Measurements from ENCODE around the gene FALEC.
"Not testable (repeated sequence)": the region's sequence is repeated elsewhere in the genome, so short reads cannot be mapped to it uniquely, and the experiment has no call there.

FALEC gene

DNA sequence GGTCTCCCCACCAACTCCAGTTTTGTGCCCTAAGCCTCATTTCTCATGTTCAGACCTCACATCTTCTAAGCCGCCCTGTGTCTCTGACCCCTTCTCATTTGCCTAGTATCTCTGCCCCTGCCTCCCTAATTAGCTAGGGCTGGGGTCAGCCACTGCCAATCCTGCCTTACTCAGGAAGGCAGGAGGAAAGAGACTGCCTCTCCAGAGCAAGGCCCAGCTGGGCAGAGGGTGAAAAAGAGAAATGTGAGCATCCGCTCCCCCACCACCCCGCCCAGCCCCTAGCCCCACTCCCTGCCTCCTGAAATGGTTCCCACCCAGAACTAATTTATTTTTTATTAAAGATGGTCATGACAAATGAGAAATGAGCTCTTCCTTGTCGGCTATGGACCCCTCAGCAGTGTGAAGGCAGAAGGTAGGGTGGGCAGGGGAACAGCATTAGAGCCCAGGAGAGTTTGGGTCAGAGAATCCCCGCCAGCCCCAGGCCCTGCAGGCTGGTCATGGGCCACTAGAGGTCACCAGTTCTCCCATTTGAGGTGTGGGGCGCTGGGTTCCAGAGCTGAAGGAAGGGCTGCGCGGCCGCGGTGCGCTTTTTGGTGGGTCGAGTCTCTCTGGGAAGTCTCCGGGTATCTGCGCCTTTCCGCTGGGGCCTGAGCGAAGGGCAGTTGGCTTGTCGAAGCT is 45.2 kb downstream of the FALEC start:
- peak; percentile 84 for DNase-seq

DNA sequence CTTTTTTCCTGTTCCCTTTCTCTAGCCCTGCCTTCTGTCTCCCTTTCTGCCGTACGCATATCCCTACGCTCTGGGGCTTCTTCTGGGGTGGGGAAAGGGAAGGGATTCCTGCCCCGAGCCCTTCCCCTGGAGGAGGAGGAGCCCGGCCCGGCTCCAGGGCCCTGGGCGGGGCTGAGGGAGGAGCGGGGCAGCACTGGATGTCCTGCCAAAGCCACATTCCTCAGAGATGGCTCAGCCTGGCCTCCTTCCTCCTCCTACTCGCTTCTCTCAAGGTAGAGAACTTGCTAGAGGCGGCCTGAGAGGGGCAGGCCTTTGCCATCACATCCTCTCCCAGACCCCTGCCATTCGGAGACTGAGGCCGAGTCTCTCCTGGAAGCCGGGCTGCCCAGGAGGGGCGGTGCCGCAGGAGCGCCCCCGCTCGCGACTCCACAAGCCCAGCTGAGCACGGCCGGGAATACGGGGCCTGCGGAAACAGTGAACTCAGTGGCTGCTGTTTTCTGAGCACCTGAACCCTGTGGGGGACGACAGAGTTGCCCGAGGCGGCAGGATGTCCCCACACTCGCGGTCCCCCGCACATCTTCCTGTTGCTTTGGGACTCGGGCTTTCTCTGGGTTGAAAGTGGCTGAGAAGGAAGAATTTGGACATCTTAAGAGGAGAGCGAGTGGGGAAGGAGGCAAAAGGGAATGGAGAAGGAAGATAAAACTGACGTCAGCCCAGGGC is 45.9 kb downstream of the FALEC start:
- peak; percentile 84 for DNase-seq

GRCh38 chr1:150561974-150562445 is 46.5 kb downstream of the FALEC start:
- DNase-seq: peak; percentile 70

DNA sequence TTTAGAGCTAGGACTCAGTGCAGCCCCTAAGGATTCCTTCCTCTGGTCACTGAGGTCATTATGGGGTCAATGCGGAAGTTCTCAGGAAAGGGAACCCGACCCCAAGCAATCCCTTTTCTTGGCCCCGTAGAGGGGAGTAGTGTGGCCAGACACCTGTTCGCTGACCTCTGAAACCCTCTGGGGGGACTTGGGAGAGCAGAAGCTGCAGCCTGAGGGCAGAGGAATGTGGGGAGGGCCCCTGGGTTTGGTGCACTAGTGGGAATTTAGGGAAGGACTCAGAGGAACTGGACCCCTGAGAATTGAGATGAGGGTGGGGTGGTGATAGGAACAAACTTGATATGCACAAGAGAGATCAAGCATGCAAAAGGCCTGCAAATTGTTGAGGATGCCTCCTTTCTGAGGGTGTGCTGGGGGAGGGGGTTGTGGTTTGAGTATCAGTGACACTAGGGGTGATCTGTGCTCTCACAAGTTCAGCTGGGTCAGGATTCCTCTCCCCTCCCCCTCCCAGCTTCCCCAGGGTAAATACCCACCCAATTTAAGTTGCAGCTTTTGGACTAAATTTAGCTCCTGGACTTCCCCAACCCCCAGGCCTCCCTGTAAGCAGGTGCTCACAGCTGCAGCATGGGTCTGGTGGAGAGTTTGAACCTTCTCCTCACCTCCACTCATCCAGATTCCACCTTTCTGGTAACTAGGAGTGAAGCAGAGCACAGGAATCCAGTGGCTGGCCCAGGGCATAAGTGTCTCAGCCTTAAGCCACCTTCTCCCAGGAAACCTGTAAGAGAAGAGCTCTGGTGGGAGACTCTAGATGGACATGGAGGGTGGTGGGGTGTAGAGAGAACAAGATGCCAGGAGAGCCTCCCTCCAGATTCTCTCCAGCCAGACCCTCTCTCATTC is 47.1 kb downstream of the FALEC start:
- DNase-seq: no peak

DNA sequence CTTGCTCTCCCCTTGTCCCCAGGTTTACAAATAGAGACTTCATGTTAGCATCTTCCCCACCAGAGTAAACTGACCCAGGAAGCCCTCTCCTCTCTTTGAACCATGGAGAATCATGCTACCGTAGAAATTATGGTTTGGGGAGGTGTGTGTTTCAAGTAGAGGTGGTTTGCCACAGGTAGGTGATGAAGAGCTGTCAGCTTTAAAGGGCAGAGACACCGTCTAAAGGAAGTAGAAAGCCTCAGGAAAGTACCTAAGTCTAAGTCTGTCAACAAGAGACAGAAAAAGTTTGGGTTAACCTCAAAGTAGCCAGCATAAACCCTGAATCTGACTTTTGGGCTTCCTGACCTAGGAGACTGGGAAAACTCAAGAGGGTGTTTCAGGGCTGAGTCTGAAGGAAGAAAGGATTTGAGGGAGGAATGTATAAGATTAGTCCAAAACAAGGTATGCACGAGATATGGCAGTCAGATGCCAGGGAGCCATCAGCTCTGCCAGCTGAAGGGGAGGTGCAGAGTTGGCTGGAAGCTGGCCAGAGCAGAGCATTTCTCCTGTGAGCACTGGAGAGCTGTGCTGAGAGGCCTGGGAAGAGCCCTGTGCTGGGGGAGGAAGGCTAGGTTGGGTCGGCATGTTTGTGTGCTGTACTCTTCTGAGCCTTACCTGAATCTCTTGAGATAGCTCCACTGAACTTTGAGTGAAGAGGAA is 47.9 kb downstream of the FALEC start:
- DNase-seq: no peak

GRCh38 chr1:150564051-150564991 is 48.8 kb downstream of the FALEC start:
- no peak for DNase-seq

- not testable (repeated sequence) for DNase-seq
Measured at GRCh38 chr1:150565240-150565991, 49.9 kb downstream of the FALEC start.

DNA sequence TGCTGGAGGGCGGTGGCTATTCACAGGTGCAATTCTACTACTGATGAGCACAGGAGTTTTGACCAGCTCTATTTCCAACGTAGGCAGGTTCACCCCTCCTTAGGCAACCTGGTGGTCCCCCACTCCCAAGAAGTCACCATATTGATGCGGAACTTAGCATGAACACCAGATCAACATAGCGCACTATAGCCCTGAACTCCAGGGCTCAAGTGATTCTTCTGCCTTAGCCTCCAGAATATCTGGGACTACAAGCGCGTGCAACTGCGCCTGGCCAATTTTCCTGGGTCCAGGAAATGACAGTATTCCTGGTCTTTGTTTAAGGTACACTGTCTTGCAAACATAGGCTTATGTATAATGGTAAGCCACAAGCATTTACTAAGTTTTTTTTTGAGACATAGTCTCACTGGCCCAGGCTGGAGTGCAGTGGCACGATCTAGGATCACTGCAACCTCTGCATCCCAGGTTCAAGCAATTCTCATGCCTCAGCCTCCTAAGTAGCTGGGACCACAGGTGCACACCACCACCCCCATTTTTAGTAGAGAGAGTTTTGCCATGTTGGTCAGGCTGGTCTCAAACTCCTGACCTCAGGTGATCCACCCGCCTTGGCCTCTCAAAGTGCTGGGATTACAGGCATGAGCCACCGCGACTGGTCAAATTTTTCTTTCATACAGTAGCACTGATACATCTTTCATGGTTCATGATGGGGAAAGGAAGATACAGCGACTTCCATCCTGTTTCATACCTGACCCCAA is 51.2 kb downstream of the FALEC start:
- no peak for DNase-seq

- no peak for DNase-seq
Measured at GRCh38 chr1:150567341-150567716, 51.8 kb downstream of the FALEC start.

DNA sequence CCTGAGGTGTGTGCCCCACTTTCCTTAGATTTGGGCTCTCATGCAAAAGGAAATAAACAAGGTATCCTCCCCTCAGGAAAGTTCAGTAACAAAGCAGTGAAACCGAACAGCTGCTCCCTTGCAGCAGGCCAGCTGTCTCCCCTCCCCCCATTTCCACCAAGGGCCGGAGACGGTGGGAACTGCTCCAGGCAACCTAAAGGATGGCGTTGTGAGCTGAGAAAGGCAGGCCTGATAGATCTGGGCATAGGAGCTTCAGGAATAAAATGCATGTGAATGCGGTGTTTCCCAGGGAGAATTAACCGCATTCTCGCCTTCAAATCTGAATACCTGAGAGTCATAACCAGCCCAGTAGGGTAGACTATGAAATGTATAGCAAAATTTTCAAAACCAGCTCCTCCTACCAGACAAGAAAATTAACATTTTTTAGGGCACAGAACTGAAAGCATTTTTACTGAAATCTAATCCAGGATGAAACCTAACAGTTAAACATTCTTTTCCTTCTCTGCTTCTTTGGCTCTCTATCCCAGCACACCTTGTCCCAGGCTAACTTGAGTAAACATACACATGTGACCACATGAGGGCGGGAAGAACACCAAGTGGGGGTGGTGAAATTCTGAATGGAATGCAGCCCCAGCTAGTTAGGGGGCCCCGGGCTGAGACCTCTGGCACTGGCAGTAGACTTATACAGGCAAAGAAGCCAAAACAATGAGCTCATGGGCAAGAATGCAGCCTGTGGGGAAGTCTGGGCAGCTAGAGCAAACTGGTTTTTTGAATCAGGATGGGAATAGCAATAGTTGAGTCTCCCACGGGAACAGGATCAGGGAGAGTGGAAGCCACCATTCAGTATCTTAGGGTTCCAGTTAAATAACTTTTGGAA is 52.4 kb downstream of the FALEC start:
- DNase-seq: no peak

DNA sequence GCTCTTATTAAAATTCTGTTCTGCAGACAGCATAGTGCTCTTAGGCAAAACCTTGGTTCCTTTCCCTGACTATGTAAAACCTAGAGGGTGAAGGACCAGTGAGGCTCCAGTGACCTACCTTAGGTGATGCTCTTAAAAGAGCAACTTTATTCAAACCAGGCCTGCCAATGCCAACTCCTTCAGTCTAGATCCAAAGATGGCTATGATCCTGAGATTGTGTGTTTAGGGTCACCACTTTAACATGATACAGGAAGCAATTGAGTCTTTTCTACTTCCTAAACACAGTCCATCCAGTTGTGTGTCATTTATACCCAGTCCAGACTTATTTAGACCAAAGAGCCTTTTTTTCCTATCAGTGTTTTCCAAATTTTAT is 53.0 kb downstream of the FALEC start:
- DNase-seq: no peak

DNA sequence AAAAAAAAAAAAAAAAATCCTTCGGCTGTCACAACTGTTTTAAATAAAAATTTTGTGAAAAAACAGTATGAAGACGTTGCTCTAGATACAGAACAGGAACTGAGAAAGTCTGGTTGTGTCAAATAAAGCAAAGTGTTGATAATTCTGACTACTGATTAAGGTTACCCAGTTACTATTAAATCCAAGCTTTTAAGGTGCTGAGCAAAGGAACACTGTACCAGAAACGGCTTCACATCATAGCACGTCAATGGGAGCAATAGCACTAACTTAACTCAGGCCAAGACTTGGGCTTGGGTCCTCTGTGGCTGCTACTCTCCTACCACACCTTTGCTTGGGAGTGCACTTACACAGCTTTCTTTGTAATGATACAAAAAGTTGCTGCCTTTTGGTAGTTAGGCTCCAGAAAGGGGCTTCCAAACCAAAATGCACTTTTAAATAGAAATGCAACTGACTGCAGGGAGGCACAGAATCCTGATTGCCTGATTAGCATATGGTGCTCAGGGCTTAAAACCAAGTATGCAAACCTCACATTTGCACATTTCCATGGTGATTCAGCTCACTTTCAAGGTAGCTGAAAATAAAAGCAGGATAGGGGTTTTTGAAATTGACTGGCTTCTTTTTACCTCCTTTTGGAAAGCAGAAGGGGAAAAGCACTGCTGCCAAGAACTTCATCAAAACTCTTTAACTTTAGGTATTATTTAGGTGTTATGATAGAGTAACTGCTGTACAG is 57.5 kb downstream of the FALEC start:
- no peak for DNase-seq

DNA sequence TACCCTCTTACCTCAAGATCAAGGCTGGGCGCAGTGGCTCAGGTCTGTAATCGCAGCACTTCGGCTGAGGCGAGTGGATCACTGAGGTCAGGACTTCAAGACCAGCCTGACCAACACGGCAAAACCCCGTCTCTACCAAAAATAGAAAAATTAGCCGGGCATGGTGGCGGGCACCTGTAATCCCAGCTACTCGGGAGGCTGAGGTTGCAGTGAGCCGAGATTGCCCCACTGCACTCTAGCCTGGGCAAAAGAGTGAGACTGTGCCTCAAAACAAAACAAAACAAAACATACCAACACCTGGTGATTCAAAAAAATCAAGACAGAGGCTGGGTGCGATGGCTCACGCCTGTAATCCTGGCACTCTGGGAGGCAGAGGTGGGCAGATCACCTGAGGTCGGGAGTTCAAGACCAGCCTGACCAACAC is 58.1 kb downstream of the FALEC start:
- DNase-seq: not testable (repeated sequence)

GRCh38 chr1:150574260-150575071 is 58.9 kb downstream of the FALEC start:
- no peak for DNase-seq

DNA sequence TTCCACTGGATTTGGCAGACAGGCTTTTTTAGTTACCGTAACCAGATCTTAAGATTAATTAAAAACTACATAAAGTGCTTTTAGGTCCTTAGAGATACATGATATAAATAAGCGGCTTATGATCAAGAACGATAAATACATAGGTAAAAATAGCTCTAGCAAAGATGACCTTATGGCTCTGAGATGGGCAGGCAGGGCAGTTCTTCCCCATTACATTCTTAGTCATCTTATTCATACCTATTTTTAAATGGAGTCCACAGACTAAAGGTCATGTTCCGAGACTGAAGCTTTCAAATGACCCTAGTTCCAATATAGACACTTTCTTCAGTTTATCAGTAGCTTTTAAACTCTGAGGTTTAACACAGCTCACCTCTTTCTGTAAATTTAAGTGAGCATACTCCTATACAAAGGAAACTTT is 59.5 kb downstream of the FALEC start:
- DNase-seq: no peak

GRCh38 chr1:150575518-150576366 is 60.2 kb downstream of the FALEC start:
- DNase-seq: no peak

DNA sequence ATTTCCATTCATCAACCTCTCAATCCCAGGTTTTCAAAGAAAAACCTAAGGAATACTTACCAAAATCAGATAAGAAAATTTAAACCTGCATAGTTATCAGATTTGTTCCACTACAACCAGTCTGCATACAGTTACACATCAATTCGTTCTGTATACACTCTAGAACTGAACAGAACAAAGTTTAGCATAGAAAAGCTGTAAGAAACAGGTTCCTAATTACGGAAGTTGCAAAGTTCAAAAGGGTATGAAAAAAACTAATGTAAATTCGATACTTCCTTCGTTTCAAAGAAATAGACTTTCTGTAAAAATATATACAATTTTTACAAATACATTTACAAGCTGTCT is 60.8 kb downstream of the FALEC start:
- DNase-seq: no peak
